AG09319 (cell line): ENCODE data around the gene ELL2.

Experiments
- DNase-seq: peaks from one replicate; pipeline ENCODE4 v3.0.0-alpha.2; 2010; ENCODE audit warnings: low read depth; ENCODE audit errors: extremely low read depth
- TF ChIP-seq, protein P1 (sequence below): IDR thresholded peaks from 2 replicates; pipeline ENCODE4 v1.5.1; 2011; ENCODE audit warnings: low read depth, mild to moderate bottlenecking, inconsistent platforms, low read length, moderate library complexity

The ELL2 gene

DNA sequence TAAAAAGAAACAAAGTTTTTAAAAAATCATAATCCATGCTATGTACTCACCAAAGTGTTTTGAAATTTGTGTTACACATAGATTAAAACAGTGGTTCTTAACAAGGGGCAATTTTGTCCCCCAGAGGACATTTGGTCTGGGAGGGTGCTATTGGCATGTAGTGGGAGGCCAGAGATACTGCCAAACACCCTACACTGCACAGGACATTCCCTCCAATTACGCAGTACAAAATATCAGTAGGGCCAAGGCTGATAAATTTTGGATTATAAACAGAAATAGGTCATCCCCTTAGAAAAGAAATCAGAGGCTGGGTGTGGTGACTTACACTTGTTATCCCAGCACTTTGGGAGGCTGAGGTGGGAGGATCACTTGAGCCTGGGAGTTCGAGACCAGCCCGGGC, 38.9 kb downstream of the ELL2 start:
- TF ChIP-seq, protein P1, sequence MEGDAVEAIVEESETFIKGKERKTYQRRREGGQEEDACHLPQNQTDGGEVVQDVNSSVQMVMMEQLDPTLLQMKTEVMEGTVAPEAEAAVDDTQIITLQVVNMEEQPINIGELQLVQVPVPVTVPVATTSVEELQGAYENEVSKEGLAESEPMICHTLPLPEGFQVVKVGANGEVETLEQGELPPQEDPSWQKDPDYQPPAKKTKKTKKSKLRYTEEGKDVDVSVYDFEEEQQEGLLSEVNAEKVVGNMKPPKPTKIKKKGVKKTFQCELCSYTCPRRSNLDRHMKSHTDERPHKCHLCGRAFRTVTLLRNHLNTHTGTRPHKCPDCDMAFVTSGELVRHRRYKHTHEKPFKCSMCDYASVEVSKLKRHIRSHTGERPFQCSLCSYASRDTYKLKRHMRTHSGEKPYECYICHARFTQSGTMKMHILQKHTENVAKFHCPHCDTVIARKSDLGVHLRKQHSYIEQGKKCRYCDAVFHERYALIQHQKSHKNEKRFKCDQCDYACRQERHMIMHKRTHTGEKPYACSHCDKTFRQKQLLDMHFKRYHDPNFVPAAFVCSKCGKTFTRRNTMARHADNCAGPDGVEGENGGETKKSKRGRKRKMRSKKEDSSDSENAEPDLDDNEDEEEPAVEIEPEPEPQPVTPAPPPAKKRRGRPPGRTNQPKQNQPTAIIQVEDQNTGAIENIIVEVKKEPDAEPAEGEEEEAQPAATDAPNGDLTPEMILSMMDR = no peak
- DNase-seq = no peak

- TF ChIP-seq, protein P1 = no peak
These were observed 40.1 kb downstream of the ELL2 start for GRCh38 chr5:95921501-95921900.

GRCh38 chr5:95920822-95921221, 40.8 kb downstream of the ELL2 start:
- TF ChIP-seq, protein P1 = no peak
- DNase-seq = no peak

More at GRCh38 chr5:95921501-95921900, 40.1 kb downstream of the ELL2 start:
- DNase-seq = no peak

DNA sequence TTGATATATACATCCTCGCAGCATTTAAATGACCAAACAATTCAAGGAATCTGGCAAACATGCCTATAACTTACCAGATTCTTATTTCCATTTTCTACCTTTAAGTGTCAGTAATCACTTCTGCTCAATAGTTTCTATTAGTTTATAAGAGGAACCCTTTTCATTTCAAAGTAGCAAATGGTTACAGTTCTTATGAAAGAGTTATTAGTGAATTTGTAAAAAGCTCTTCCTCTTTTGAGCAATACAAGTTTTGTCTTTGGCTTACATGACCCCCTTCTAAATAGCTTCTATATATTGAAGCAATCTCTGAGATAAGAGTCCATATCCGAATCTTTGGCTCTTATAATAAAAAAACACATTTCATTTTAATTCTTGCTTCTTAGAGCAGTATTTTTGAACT, 42.0 kb downstream of the ELL2 start:
- no peak for DNase-seq
- TF ChIP-seq, protein P1 = no peak

DNA sequence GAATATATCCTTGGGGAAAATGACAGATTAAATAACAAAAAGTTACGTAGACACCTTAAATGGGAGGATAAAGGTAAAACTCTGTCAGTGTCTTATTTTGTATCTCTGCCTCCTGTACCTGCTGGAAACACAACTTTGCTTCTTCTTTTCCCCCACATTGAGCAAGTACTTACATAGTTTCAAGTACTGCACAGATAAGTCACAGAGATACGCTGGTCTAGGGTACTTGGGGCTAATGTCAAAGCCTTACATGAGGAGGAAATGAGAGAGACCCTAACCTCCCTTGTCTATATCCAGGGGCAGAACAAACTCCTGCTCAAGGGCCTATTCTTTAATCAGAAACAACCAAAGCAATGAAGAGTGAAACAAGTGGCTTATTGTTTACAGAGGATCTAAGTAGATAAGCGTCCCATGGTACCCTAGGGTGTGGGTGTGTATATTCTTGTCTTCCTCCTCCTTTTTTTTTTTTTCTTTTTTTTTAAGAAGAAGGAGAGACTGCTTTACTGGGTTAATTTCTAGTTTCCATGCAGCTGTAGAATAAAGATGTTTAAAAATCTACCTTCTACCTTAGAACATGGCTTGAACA, 43.1 kb downstream of the ELL2 start:
- TF ChIP-seq, protein P1 = no peak
- no peak for DNase-seq

- TF ChIP-seq, protein P1 = no peak
- no peak for DNase-seq
These were observed 44.4 kb downstream of the ELL2 start for GRCh38 chr5:95917207-95917606.

GRCh38 chr5:95916687-95917085, 45.0 kb downstream of the ELL2 start:
- TF ChIP-seq, protein P1 = no peak
- DNase-seq = no peak
